A673 (cell line): ENCODE data around the gene LANCL2.

ENCODE experiments used
- EZH2 ChIP-seq: fragments of 200-600 bp; sonication (generic); IDR thresholded peaks from 2 replicates; pipeline ENCODE4 v1.6.1; 2017; ENCODE audit warnings: borderline replicate concordance, low read depth, mild to moderate bottlenecking, mixed read lengths, antibody characterized with exemption, low read length; ENCODE audit not compliant: poor library complexity, severe bottlenecking
- TF ChIP-seq, protein P1 (sequence below): fragments of 300-800, 200-600 bp; sonication (generic); conservative IDR thresholded peaks from 2 replicates; pipeline ENCODE4 v1.5.1; 2017; ENCODE audit warnings: low read depth, mild to moderate bottlenecking, antibody characterized with exemption, low read length, moderate library complexity, mixed read lengths

- TF ChIP-seq, protein P1, sequence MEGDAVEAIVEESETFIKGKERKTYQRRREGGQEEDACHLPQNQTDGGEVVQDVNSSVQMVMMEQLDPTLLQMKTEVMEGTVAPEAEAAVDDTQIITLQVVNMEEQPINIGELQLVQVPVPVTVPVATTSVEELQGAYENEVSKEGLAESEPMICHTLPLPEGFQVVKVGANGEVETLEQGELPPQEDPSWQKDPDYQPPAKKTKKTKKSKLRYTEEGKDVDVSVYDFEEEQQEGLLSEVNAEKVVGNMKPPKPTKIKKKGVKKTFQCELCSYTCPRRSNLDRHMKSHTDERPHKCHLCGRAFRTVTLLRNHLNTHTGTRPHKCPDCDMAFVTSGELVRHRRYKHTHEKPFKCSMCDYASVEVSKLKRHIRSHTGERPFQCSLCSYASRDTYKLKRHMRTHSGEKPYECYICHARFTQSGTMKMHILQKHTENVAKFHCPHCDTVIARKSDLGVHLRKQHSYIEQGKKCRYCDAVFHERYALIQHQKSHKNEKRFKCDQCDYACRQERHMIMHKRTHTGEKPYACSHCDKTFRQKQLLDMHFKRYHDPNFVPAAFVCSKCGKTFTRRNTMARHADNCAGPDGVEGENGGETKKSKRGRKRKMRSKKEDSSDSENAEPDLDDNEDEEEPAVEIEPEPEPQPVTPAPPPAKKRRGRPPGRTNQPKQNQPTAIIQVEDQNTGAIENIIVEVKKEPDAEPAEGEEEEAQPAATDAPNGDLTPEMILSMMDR = no peak
- no peak for TF ChIP-seq EZH2
Observed at GRCh38 chr7:55345292-55345691, 19.8 kb upstream of the LANCL2 start.
